HG03558 (cell line): ENCODE measurements around the gene ARHGEF1.
A peak's percentile ranks its signal among the peaks of the same experiment; 100 is the strongest.
"Not testable (repeated sequence)": the region's sequence is repeated elsewhere in the genome, so short reads cannot be mapped to it uniquely, and the experiment has no call there.

Source experiments
- ATAC-seq: cut with Tn5 transposase; IDR thresholded peaks from one replicate; pipeline ENCODE4 v1.9.1; 2021; ENCODE audit warnings: moderate number of reproducible peaks; ENCODE audit not compliant: unreplicated experiment; ENCODE audit errors: extremely low read depth

Gene ARHGEF1

GRCh38 chr19:41862445-41862986, 20.5 kb upstream of the ARHGEF1 start:
- ATAC-seq: no peak

GRCh38 chr19:41863209-41863931, 19.6 kb upstream of the ARHGEF1 start:
- ATAC-seq: no peak

GRCh38 chr19:41864374-41864773, 18.6 kb upstream of the ARHGEF1 start:
- ATAC-seq: no peak

GRCh38 chr19:41866284-41866683, 16.7 kb upstream of the ARHGEF1 start:
- no peak for ATAC-seq

- ATAC-seq: no peak
Measured at GRCh38 chr19:41868120-41868988, 14.6 kb upstream of the ARHGEF1 start.

- no peak for ATAC-seq
Measured at GRCh38 chr19:41868989-41869300, 14.0 kb upstream of the ARHGEF1 start.

- ATAC-seq: no peak
Measured at GRCh38 chr19:41869374-41869955, 13.5 kb upstream of the ARHGEF1 start.

GRCh38 chr19:41870401-41870873, 12.5 kb upstream of the ARHGEF1 start:
- no peak for ATAC-seq

GRCh38 chr19:41871573-41872383, 11.2 kb upstream of the ARHGEF1 start:
- no peak for ATAC-seq

GRCh38 chr19:41872384-41872774, 10.6 kb upstream of the ARHGEF1 start:
- ATAC-seq: no peak

GRCh38 chr19:41872775-41873647, 10.0 kb upstream of the ARHGEF1 start:
- ATAC-seq: no peak

GRCh38 chr19:41875973-41876372, 7.0 kb upstream of the ARHGEF1 start:
- not testable (repeated sequence) for ATAC-seq

- peak; percentile 59 for ATAC-seq
Measured at GRCh38 chr19:41876847-41877832, 5.8 kb upstream of the ARHGEF1 start, which contains the start of gene CD79A. CD79A (plus strand) TSS chr19:41877279; CDS start chr19:41877305, 26 bp downstream.

- ATAC-seq: no peak
Measured at GRCh38 chr19:41877916-41878905, 4.8 kb upstream of the ARHGEF1 start.

GRCh38 chr19:41879080-41879479, 3.9 kb upstream of the ARHGEF1 start:
- ATAC-seq: no peak

- ATAC-seq: no peak
Measured at GRCh38 chr19:41879670-41880328, 3.2 kb upstream of the ARHGEF1 start.
